ENCODE results near the gene BTAF1. TPM values are rescaled to one million over a fixed set of nuclear protein-coding genes. Genes with fewer than 3 reads are reported as not detected.

The BTAF1 gene
- total RNA-seq, 1 donor from 2014 or later = 27.2 TPM

- Histone ChIP-seq H3K27me3 (ENCODE audit: control insufficient read depth, insufficient read depth, low read length) (no peaks in the 10 kb centered on the region), H3K36me3 (ENCODE audit: control insufficient read depth, insufficient read depth, low read length) (no peaks in the 10 kb centered on the region), H3K4me3 (ENCODE audit: low read depth, low read length) (no peak overlapping the region)
- TF ChIP-seq CTCF (IDR thresholded peaks at IDR 0.05; ENCODE audit: insufficient read depth, low read length, poor library complexity, severe bottlenecking) = no peak
- DNase-seq (ENCODE audit: low read depth) = no peak
These were observed 52.9 kb downstream of the BTAF1 start for GRCh38 chr10:91976317-91977051.

GRCh38 chr10:91977491-91977890, 53.9 kb downstream of the BTAF1 start:
- H3K4me3 ChIP-seq (ENCODE audit: low read depth, low read length) = no peak overlapping the region
- no peak for DNase-seq (ENCODE audit: low read depth)
- TF ChIP-seq CTCF (IDR thresholded peaks at IDR 0.05; ENCODE audit: insufficient read depth, low read length, poor library complexity, severe bottlenecking) = no peak
- no peaks in the 10 kb centered on the region for H3K27me3 ChIP-seq (ENCODE audit: control insufficient read depth, insufficient read depth, low read length)
- H3K36me3 ChIP-seq (ENCODE audit: control insufficient read depth, insufficient read depth, low read length) = no peaks in the 10 kb centered on the region

GRCh38 chr10:91978585-91978984, 55.0 kb downstream of the BTAF1 start:
- no peak for TF ChIP-seq CTCF (IDR thresholded peaks at IDR 0.05; ENCODE audit: insufficient read depth, low read length, poor library complexity, severe bottlenecking)
- no peak for DNase-seq (ENCODE audit: low read depth)
- Histone ChIP-seq H3K36me3 (ENCODE audit: control insufficient read depth, insufficient read depth, low read length) (no peaks in the 10 kb centered on the region), H3K4me3 (ENCODE audit: low read depth, low read length) (no peak overlapping the region), H3K27me3 (ENCODE audit: control insufficient read depth, insufficient read depth, low read length) (no peaks in the 10 kb centered on the region)

GRCh38 chr10:91980319-91980718, 56.7 kb downstream of the BTAF1 start:
- H3K36me3 ChIP-seq (ENCODE audit: control insufficient read depth, insufficient read depth, low read length) = no peaks in the 10 kb centered on the region
- H3K4me3 ChIP-seq (ENCODE audit: low read depth, low read length) = no peak overlapping the region
- TF ChIP-seq CTCF (IDR thresholded peaks at IDR 0.05; ENCODE audit: insufficient read depth, low read length, poor library complexity, severe bottlenecking) = no peak
- H3K27me3 ChIP-seq (ENCODE audit: control insufficient read depth, insufficient read depth, low read length) = no peaks in the 10 kb centered on the region
- DNase-seq (ENCODE audit: low read depth) = no peak

- DNase-seq (ENCODE audit: low read depth) = no peak
- Histone ChIP-seq H3K4me3 (ENCODE audit: low read depth, low read length) (no peak overlapping the region), H3K27me3 (ENCODE audit: control insufficient read depth, insufficient read depth, low read length) (no peaks in the 10 kb centered on the region), H3K36me3 (ENCODE audit: control insufficient read depth, insufficient read depth, low read length) (no peaks in the 10 kb centered on the region)
- TF ChIP-seq CTCF (IDR thresholded peaks at IDR 0.05; ENCODE audit: insufficient read depth, low read length, poor library complexity, severe bottlenecking) = no peak
These were observed 59.8 kb downstream of the BTAF1 start for GRCh38 chr10:91983416-91983815.

Measured in kidney epithelial cell (primary cell).